SH-SY5Y (cell line): ENCODE results near the gene CFAP69.

Experiments
- GATA2 ChIP-seq: IDR thresholded peaks from 2 replicates; pipeline ENCODE4 v1.6.1; 2011; ENCODE audit warnings: mild to moderate bottlenecking, low read depth, low read length
- GATA3 ChIP-seq: IDR thresholded peaks from 2 replicates; pipeline ENCODE4 v1.6.1; 2011; ENCODE audit warnings: low read depth, mild to moderate bottlenecking, low read length, moderate library complexity

GRCh38 chr7:90251304-90251635, 6.3 kb downstream of the CFAP69 start:
- no peak for TF ChIP-seq GATA2
- TF ChIP-seq GATA3: no peak
